Duodenal mucosa (tissue), 2 donors: ENCODE measurements around the gene TIMM17B.

Source experiments
- H3K27ac ChIP-seq: one replicate; pipeline ENCODE4 v1.7.0; 2013; ENCODE audit warnings: low read depth, low read length
- H3K27me3 ChIP-seq, 2 donors: one replicate each; pipeline ENCODE4 v1.7.0; 2013; ENCODE audit warnings: low read length in 2 of 2, control low read depth in 1 of 2; ENCODE audit not compliant: insufficient read depth in 2 of 2, control insufficient read depth in 1 of 2
- H3K36me3 ChIP-seq, 2 donors: one replicate each; pipeline ENCODE4 v1.7.0; 2013; ENCODE audit warnings: low read length in 2 of 2, control low read depth in 1 of 2; ENCODE audit not compliant: insufficient read depth in 2 of 2, control insufficient read depth in 1 of 2
- H3K4me1 ChIP-seq, 2 donors: one replicate each; pipeline ENCODE4 v1.7.0; 2013; ENCODE audit warnings: low read length in 2 of 2, control low read depth in 1 of 2; ENCODE audit not compliant: insufficient read depth in 2 of 2, control insufficient read depth in 1 of 2
- H3K4me3 ChIP-seq, 2 donors: one replicate each; pipeline ENCODE4 v1.7.0; 2013; ENCODE audit warnings: low read length in 2 of 2, low read depth in 1 of 2
- H3K9ac ChIP-seq, 2 donors: one replicate each; pipeline ENCODE4 v1.7.0; 2013; ENCODE audit warnings: low read length in 2 of 2, low read depth in 1 of 2
- H3K9me3 ChIP-seq, 2 donors: one replicate each; pipeline ENCODE4 v1.7.0; 2013; ENCODE audit warnings: low read length in 2 of 2, control low read depth in 1 of 2; ENCODE audit not compliant: control insufficient read depth in 1 of 2

TIMM17B gene

GRCh38 chrX:48918643-48919340 is 21.2 kb upstream of the TIMM17B start, which contains the start of gene PIM2:
TSS of gene PIM2 (minus strand) at chrX:48919024. CDS start at chrX:48918834, 190 bp downstream.
- peak within 1 kb of the TSS; percentile 73 to 74 for H3K4me3 ChIP-seq
- no peaks in the 10 kb centered on the region for H3K9me3 ChIP-seq
- peak within 1 kb of the TSS; percentile 61 to 69 for H3K9ac ChIP-seq
- H3K27ac ChIP-seq, result peak within 1 kb of the TSS; percentile 73
- no peaks in the 10 kb centered on the region for H3K27me3 ChIP-seq
- peaks cover 13 to 14% of the 10 kb centered on the region in 2 donors for H3K4me1 ChIP-seq
- H3K36me3 ChIP-seq, result peaks cover 16 to 38% of the 10 kb centered on the region in 2 donors

- Histone ChIP-seq H3K27me3 (no peaks in the 10 kb centered on the region), H3K9ac (peak overlapping the region; percentile 61 to 69), H3K36me3 (peaks cover 14 to 35% of the 10 kb centered on the region in 2 donors), H3K4me3 (peak overlapping the region; percentile 73 to 74), H3K4me1 (peaks cover 13 to 14% of the 10 kb centered on the region in 2 donors), H3K9me3 (no peaks in the 10 kb centered on the region), H3K27ac (peak overlapping the region; percentile 44)
These were observed 20.7 kb upstream of the TIMM17B start for GRCh38 chrX:48918301-48918642.

DNA sequence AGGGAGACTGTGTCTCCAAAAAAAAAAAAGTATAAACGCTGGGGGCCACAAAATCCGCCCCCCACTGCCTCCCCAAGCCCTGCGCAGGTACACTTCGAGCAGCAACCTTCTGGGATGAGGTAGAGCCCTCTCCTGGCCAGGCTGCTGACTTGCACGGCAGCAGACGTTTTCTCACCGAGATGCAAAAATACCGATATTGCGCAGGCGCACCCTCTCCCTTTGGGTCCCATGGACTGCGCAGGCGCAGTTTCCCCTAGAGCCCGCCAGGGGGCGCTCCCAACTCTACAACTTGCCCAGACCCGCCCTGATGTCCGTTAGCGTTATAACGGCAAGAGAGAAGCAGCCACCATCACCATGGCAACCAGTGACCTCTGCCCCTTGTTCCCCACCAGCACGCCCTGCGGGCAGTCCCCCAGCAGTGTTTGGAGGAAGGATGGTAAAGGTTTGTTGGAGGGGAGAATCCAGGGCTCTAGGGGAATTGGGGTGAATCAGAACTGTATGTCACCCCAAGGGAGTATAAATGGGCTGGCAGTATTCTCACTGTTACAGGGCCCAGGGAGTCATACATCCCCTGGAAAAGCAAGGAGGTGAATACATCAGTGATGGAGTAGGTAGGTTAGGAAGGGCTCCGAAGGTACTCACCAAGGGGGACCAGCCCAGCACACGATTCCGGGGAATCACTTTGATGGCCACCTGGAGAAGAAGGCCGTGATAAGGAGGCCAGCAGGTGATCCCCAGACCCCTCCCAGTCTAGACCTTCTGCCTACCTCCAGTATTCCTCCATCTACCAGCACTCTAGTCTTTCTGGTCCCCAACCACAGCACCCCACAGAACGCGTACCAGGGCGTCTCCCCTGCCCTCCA is 19.8 kb upstream of the TIMM17B start:
- Histone ChIP-seq H3K4me1 (peaks cover 13 to 19% of the 10 kb centered on the region in 2 donors), H3K9ac (peak overlapping the region; percentile 61 to 69), H3K36me3 (peaks cover 14 to 28% of the 10 kb centered on the region in 2 donors), H3K9me3 (no peaks in the 10 kb centered on the region), H3K4me3 (peak overlapping the region; percentile 73 to 74), H3K27me3 (no peaks in the 10 kb centered on the region), H3K27ac (peak overlapping the region; percentile 25)

DNA sequence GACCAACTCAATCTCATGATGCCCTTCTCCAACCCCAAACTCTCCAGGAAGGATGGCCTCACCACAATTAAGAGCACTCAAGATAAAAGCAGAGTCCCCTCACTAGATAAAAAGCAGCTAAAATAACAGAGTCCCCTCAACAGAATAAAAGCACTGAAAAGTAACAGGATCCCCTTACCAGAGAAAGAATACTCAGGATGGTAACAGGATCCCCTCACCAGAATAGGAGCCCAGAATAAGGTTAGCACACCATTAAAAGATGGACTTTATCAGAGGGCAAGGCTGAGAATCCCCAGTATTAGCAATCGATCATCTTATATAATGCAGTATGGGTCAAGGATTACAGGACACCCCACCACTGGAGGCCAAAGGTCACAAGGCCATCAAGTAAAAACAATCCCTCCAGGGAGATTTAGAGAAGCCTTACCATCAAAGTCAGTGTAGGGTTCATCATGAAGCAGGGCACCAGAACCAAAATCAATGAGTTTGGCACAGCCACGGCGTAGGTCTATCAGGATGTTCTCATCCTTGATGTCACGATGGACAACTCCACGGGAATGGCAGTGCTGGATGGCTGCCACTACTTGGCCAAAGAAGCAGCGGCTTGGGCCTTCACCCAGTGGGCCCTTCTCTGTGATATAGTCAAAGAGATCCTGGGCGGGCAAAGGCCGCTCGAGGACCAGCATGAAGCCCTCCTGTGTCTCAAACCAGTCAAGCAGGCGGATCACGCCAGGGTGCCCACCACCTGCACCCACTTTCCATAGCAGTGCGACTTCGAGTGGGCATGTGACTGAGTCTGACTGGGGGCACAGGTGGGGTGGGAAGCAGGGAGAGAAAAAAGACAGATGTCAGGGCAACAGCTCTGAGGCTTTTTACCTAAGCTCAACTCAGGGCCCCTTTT is 17.3 kb upstream of the TIMM17B start:
- H3K36me3 ChIP-seq, result peaks cover 14 to 25% of the 10 kb centered on the region in 2 donors
- H3K27me3 ChIP-seq, result no peaks in the 10 kb centered on the region
- peaks cover 9 to 26% of the 10 kb centered on the region in 2 donors for H3K4me1 ChIP-seq
- no peak overlapping the region for H3K9ac ChIP-seq
- H3K9me3 ChIP-seq, result no peaks in the 10 kb centered on the region
- no peak overlapping the region for H3K27ac ChIP-seq
- peak overlapping the region in 1 of 2 donors; percentile 48 for H3K4me3 ChIP-seq

- H3K27ac ChIP-seq, result no peak overlapping the region
- H3K27me3 ChIP-seq, result no peaks in the 10 kb centered on the region
- H3K9me3 ChIP-seq, result no peaks in the 10 kb centered on the region
- peaks cover 14 to 25% of the 10 kb centered on the region in 2 donors for H3K36me3 ChIP-seq
- H3K4me3 ChIP-seq, result no peak overlapping the region
- no peak overlapping the region for H3K9ac ChIP-seq
- peaks cover 5 to 24% of the 10 kb centered on the region in 2 donors for H3K4me1 ChIP-seq
These were observed 16.2 kb upstream of the TIMM17B start for GRCh38 chrX:48913605-48914366.

DNA sequence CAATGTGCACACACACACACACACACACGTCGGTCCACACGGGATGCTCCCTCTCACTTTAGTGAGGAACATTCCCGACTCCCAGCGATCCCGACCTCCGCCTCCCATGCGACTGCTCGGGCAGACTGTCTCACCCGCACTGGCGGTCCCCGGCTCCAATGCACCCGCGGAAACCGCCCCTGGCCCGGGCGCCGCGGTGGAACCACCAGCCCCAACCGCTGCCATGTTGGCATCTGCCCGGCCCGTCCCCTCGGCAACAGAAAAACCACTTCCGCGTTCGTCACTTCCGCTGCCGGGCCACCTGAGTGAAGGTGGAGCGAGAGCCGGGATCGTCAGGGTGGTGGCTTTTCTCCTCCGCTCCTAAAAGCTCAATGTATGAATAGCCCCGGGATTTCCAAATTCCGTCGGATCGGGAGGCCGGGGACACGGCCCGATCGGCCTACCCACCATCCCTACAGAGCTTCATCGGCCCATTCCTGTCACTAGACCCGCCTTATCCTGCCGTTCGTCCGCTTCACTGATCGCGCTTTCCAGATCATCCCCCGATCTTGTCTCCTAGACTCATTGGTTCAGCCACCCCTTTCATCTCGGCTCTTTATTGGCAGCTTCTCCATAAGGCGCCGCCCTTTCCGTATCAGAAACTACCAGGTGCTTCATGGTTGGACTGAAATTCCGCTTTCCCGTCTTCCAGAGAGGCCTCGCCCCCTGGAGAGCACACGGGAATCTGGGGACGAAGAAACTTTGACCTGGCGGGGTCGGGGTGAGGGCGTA is 14.0 kb upstream of the TIMM17B start, which contains the start of gene SLC35A2:
Gene SLC35A2 (minus strand): TSS at position 235 of the 771 bp plus-strand sequence. CDS start 10 bp downstream, at position 225.
- Histone ChIP-seq H3K27ac (peak within 1 kb of the TSS; percentile 89), H3K9me3 (no peaks in the 10 kb centered on the region), H3K4me3 (peak within 1 kb of the TSS; percentile 85 to 92), H3K9ac (peak within 1 kb of the TSS; percentile 76 to 79), H3K36me3 (peaks cover 14 to 26% of the 10 kb centered on the region in 2 donors), H3K27me3 (no peaks in the 10 kb centered on the region), H3K4me1 (peaks cover 5 to 17% of the 10 kb centered on the region in 2 donors)

- Histone ChIP-seq H3K4me3 (peak overlapping the region; percentile 85 to 92), H3K9ac (peak overlapping the region; percentile 76 to 79), H3K36me3 (peaks cover 14 to 29% of the 10 kb centered on the region in 2 donors), H3K4me1 (peaks cover 5 to 17% of the 10 kb centered on the region in 2 donors), H3K27ac (peak overlapping the region; percentile 75), H3K27me3 (no peaks in the 10 kb centered on the region), H3K9me3 (no peaks in the 10 kb centered on the region)
These were observed 13.4 kb upstream of the TIMM17B start for GRCh38 chrX:48910926-48911411.

GRCh38 chrX:48909703-48910294 is 12.2 kb upstream of the TIMM17B start:
- Histone ChIP-seq H3K27ac (no peak overlapping the region), H3K4me3 (no peak overlapping the region), H3K9me3 (no peaks in the 10 kb centered on the region), H3K9ac (no peak overlapping the region), H3K27me3 (no peaks in the 10 kb centered on the region), H3K36me3 (peaks cover 11 to 24% of the 10 kb centered on the region in 2 donors), H3K4me1 (peaks cover 5 to 17% of the 10 kb centered on the region in 2 donors)
